HepG2 (cell line): ENCODE results near the gene MSI2. TPM values are rescaled to one million over a fixed set of nuclear protein-coding genes. Genes with fewer than 3 reads are reported as not detected.

Experiments used
- ATAC-seq: fragments of 200-7000 bp; cut with Tn5 transposase; 3 replicates; pipeline ENCODE4 v1.9.1; 2020; ENCODE audit warnings: mild to moderate bottlenecking, moderate library complexity
- BruUV-seq: library from RNA; stranded (reverse); fragments of 400-500 nt; replicated peaks from 2 replicates; lab custom pipeline; 2021; lab: Mats Ljungman, UMichigan
- CTCF ChIA-PET: fragments of 300-600 bp; formaldehyde crosslinking; extraction: SDS; loops from one replicate; lab custom pipeline; 2021; ENCODE audit warnings: low total read pairs, inconsistent platforms, low intra/inter-chr PET ratio; lab: Yijun Ruan, JAX
- POLR2A ChIA-PET: fragments of 350-600 bp; sonication (Branson Sonifier 250); formaldehyde crosslinking; loops from one replicate; lab custom pipeline; 2020; ENCODE audit warnings: antibody characterized with exemption, inconsistent platforms; lab: Yijun Ruan, JAX
- DNase-seq: peaks from one replicate; pipeline ENCODE4 v3.0.0-alpha.2; 2015; ENCODE audit warnings: low spot score
- FAIRE-seq: peaks from 3 replicates; lab custom pipeline; 2011; peaks lifted over from hg19 to GRCh38; lab: Jason Lieb, UNC
- H2AFZ ChIP-seq: one replicate; pipeline ENCODE4 v1.6.1; 2011; ENCODE audit warnings: low read length, inconsistent platforms
- H3K27ac ChIP-seq: fragments of 300-600 bp; 3 replicates; pipeline ENCODE4 v1.8.0; 2011; ENCODE audit warnings: mixed run types, mild to moderate bottlenecking, mixed read lengths, low read length, inconsistent platforms; ENCODE audit not compliant: insufficient read depth; ENCODE audit errors: extremely low read length
- H3K27me3 ChIP-seq, 2 experiments: fragments of 200-600 bp in 1 of 2; 2 replicates in 1 of 2; 3 replicates in 1 of 2; pipeline versions ENCODE4 v1.6.0 to v1.8.0; 2011; ENCODE audit warnings: low read length in 2 of 2, mild to moderate bottlenecking in 2 of 2, moderate library complexity in 2 of 2, inconsistent platforms in 1 of 2; ENCODE audit not compliant: insufficient read depth in 2 of 2, control insufficient read depth in 1 of 2
- H3K36me3 ChIP-seq, 2 experiments: fragments of 200-600 bp in 1 of 2; replicated peaks in 1 of 2; 2 replicates in 1 of 2; 3 replicates in 1 of 2; pipeline versions ENCODE4 v1.5.1 to v1.8.0; 2011; ENCODE audit warnings: low read length in 2 of 2, inconsistent platforms in 1 of 2; ENCODE audit not compliant: insufficient read depth in 2 of 2, control insufficient read depth in 1 of 2
- H3K4me1 ChIP-seq: 2 replicates; pipeline ENCODE4 v1.5.1; 2012; ENCODE audit warnings: low read length, inconsistent platforms; ENCODE audit not compliant: insufficient read depth
- H3K4me2 ChIP-seq: 2 replicates; pipeline ENCODE4 v1.6.0; 2011; ENCODE audit warnings: low read depth, low read length, inconsistent platforms
- H3K4me3 ChIP-seq, 3 experiments: fragments of 200-600 bp in 1 of 3; sonication (generic), shearing (Covaris generic) in 1 of 3; replicated peaks in 1 of 3; 2 replicates each; pipeline ENCODE4 v1.5.1; 2011 to 2016; ENCODE audit warnings: low read length in 3 of 3, inconsistent platforms in 2 of 3, low read depth in 2 of 3, mild to moderate bottlenecking in 2 of 3, control low read depth in 1 of 3, mixed read lengths in 1 of 3; ENCODE audit not compliant: insufficient read depth in 1 of 3
- H3K79me2 ChIP-seq: one replicate; pipeline ENCODE4 v1.6.1; 2011; ENCODE audit warnings: low read length, inconsistent platforms; ENCODE audit not compliant: insufficient read depth
- H3K9ac ChIP-seq: 2 replicates; pipeline ENCODE4 v1.6.0; 2011; ENCODE audit warnings: mild to moderate bottlenecking, low read depth, low read length, inconsistent platforms; ENCODE audit not compliant: insufficient read depth
- H3K9me3 ChIP-seq: 2 replicates; pipeline ENCODE4 v1.5.1; 2012; ENCODE audit warnings: mild to moderate bottlenecking, low read length
- H4K20me1 ChIP-seq: 2 replicates; pipeline ENCODE4 v1.6.0; 2011; ENCODE audit warnings: inconsistent platforms, mild to moderate bottlenecking, low read length, moderate library complexity; ENCODE audit not compliant: insufficient read depth
- ATF1 ChIP-seq: IDR thresholded peaks from 2 replicates; pipeline ENCODE4 v1.6.1; 2016; ENCODE audit warnings: mild to moderate bottlenecking, control low read depth
- ATF7-NPFF ChIP-seq: sonication (generic); formaldehyde crosslinking; IDR thresholded peaks from 2 replicates; pipeline ENCODE4 v1.8.1; 2023; ENCODE audit warnings: mild to moderate bottlenecking, low read depth, missing genetic modification reagents, moderate library complexity
- CBFB ChIP-seq: sonication (generic); formaldehyde crosslinking; IDR thresholded peaks from 2 replicates; pipeline ENCODE4 v1.4.0; 2020; ENCODE audit warnings: missing genetic modification reagents
- CHD4 ChIP-seq: fragments of 200-600 bp; sonication (generic); IDR thresholded peaks from 2 replicates; pipeline ENCODE4 v1.7.0; 2017; ENCODE audit warnings: mild to moderate bottlenecking, low read length, borderline replicate concordance
- CREM ChIP-seq, 2 experiments: sonication (generic) in 1 of 2; formaldehyde crosslinking in 1 of 2; IDR thresholded peaks; 2 replicates each; pipeline versions ENCODE4 v1.4.0 to v1.6.1; 2016 to 2020; ENCODE audit warnings: antibody characterized with exemption in 1 of 2, mild to moderate bottlenecking in 1 of 2, missing genetic modification reagents in 1 of 2
- FOSL2 ChIP-seq: sonication (generic); formaldehyde crosslinking; IDR thresholded peaks from 2 replicates; pipeline ENCODE4 v1.4.0; 2020; ENCODE audit warnings: missing genetic modification reagents
- KDM5A ChIP-seq: fragments of 200-600 bp; sonication (generic); IDR thresholded peaks from 2 replicates; pipeline ENCODE4 v1.7.0; 2018; ENCODE audit warnings: antibody characterized with exemption, mild to moderate bottlenecking, low read length, borderline replicate concordance
- MIXL1 ChIP-seq: IDR thresholded peaks from 2 replicates; pipeline ENCODE4 v1.6.1; 2016
- POGZ ChIP-seq: sonication (generic); formaldehyde crosslinking; IDR thresholded peaks from 2 replicates; pipeline ENCODE4 v1.4.0; 2020; ENCODE audit warnings: mild to moderate bottlenecking, missing genetic modification reagents
- SAP130 ChIP-seq: IDR thresholded peaks from 2 replicates; pipeline ENCODE4 v1.6.1; 2016; ENCODE audit warnings: low read depth
- SATB2 ChIP-seq: sonication (generic); formaldehyde crosslinking; IDR thresholded peaks from 2 replicates; pipeline ENCODE4 v1.5.0; 2020; ENCODE audit warnings: missing genetic modification reagents
- SMC3 ChIP-seq: IDR thresholded peaks from 2 replicates; pipeline ENCODE4 v1.6.1; 2011; ENCODE audit warnings: low read length, improper control_type of control experiment
- STAG1 ChIP-seq: sonication (generic); formaldehyde crosslinking; IDR thresholded peaks from 2 replicates; pipeline ENCODE4 v1.4.0; 2020; ENCODE audit warnings: missing genetic modification reagents
- TCF7 ChIP-seq: sonication (generic); IDR thresholded peaks from 2 replicates; pipeline ENCODE4 v1.6.1; 2016; ENCODE audit warnings: antibody characterized with exemption, low read depth
- TEAD3 ChIP-seq: optimal IDR thresholded peaks from 2 replicates; pipeline ENCODE3; 2016; ENCODE audit warnings: borderline replicate concordance
- ZNF33A ChIP-seq: sonication (generic); formaldehyde crosslinking; IDR thresholded peaks from 2 replicates; pipeline ENCODE4 v1.5.1; 2020; ENCODE audit warnings: missing genetic modification reagents, mild to moderate bottlenecking, moderate library complexity, borderline replicate concordance
- ZNF639 ChIP-seq: conservative IDR thresholded peaks from 2 replicates; pipeline ENCODE4 v1.6.1; 2018; ENCODE audit warnings: missing genetic modification reagents
- WGBS: methylation state at CpG from one replicate; pipeline ENCODE4 v1.1.6; 2017; ENCODE audit warnings: low lambda C conversion rate; 5-methylcytosine and 5-hydroxymethylcytosine counted together
- in situ Hi-C: cut with HindIII; loops from 2 replicates; pipeline ENCODE4 v1.10.0; 2017; ENCODE audit warnings: low pct_unique_long_range_greater_than_20kb; ENCODE audit not compliant: extremely low pct_ligation_motif_present
- intact Hi-C: fragments of 100-400 bp; cut with micrococcal nuclease; formaldehyde crosslinking; loops from one replicate; pipeline ENCODE4 v1.10.0; 2022; ENCODE audit not compliant: unreplicated experiment
- polyA plus RNA-seq, 8 experiments: library from polyadenylated mRNA; depleted of rRNA in 3 of 8; stranded (reverse) in 7 of 8; unstranded in 1 of 8; fragments of >200 nt; fragmentation: Illumina TruSeq in 4 of 8; extraction: Trizol in 4 of 8; gene quantifications; 2 replicates each; pipeline versions ENCODE4 v1.2.1 to v1.2.3, GENCODE V29; 2011 to 2016; ENCODE audit warnings: low read depth in 4 of 8, missing spikeins in 1 of 8, mixed read lengths in 1 of 8; ENCODE audit not compliant: insufficient read depth in 1 of 8
- total RNA-seq, 5 experiments: library from RNA; depleted of rRNA; stranded (reverse); fragments of >200 nt; fragmentation: Illumina TruSeq; extraction: Trizol; gene quantifications; 2 replicates each; pipeline ENCODE4 v1.2.3, GENCODE V29; 2016; ENCODE audit warnings: low read depth in 1 of 5
- TF ChIP-seq, protein P1 (sequence below): IDR thresholded peaks from 2 replicates; pipeline ENCODE4 v1.4.0; 2020; ENCODE audit warnings: mild to moderate bottlenecking, missing genetic modification reagents

The MSI2 gene
- total and polyA plus RNA-seq, 2 of the 13 experiments (the other 11 are each of a cell fraction or from before 2014, with no cell fraction given), result 77.5 to 78.4 TPM

DNA sequence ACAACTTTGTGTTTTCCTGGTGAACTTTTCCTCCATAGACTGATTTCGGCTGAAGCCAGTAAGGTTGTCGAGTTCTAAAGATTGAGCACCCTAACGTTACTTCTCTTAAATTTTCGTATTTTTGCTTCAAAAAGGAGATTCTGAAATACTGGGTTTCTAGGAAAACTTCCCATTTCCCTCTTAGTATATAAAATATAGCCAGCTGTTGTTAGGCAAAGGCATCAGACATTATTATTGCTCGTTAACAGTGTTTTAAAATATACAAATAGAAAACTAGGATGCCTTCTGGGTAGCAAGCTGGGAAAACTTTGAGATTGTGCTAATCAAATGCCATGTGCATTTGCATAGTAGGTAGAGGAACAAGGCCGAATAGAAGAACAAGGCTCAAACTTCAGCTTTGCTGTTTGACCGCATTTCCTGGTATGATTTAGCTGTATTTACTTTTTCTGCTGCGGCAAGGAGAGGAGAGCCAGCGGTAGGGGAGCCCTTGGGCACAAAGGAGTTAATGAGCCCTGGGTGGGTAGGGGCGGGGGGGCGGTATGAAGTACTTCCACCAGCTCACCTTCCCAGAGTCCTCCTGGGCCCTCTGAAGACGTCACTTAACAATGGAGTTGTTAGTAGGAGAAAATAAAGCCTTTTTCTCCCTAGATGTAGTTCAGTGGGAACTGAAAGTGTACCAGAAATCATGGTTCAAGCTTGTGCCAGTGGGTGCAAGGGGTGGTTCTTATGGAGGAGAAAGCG is 151.9 kb downstream of the MSI2 start:
- Histone ChIP-seq H3K27ac (peak overlapping the region; percentile 96), H4K20me1 (no peaks in the 10 kb centered on the region), H3K9ac (peak overlapping the region; percentile 81), H3K79me2 (peaks cover 34% of the 10 kb centered on the region), H3K4me3 (peak overlapping the region; percentile 26 to 57 (median 51)), H3K4me2 (peak overlapping the region; percentile 95), H3K9me3 (no peaks in the 10 kb centered on the region), H3K36me3 (peaks cover 7 to 23% of the 10 kb centered on the region in 2 experiments; a peak in 4 of 5 replicates), H3K4me1 (peaks cover 100% of the 10 kb centered on the region), H2AFZ (no peak overlapping the region), H3K27me3 (no peaks in the 10 kb centered on the region)
- WGBS, result 8% methylated on average over 13 of the region's 13 CpGs
- TSS peak; percentile 69 for BruUV-seq
- intact Hi-C loops (loop anchor here (5.0 to 10.0 kb wide), 2 partner anchors 123 to 166 kb away; no protein-coding TSS in a partner anchor), in situ Hi-C loops (no loop called here)
- ATAC-seq (peak; percentile 27), FAIRE-seq (peak; percentile 57), DNase-seq (peak; percentile 86)
- ChIA-PET CTCF (interaction anchor here (1.4 to 2.3 kb wide), 2 partner anchors 32 to 165 kb away, joined by 4 to 10 read pairs; no protein-coding TSS in a partner anchor), POLR2A (interaction anchor here (0.7 to 3.3 kb wide), 15 partner anchors 11 to 320 kb away, joined by 3 to 24 read pairs (median 5); partner anchors contain the start of gene MSI2)
- TF ChIP-seq FOSL2 (CRISPR knock-in tag) (peak; percentile 33), CREM (IDR thresholded peaks at IDR 0.05) (peak; percentile 55; the same call in 1 of the 2 replicates), CREM (CRISPR knock-in tag; IDR thresholded peaks at IDR 0.05) (no peak), SMC3 (0 out of 2 replicates have a peak, but pooled peaks have one; percentile 2), TCF7 (peak; percentile 22; the same call in 1 of the 2 replicates), MIXL1 (peak; percentile 73), ATF1 (CRISPR knock-in tag) (0 out of 2 replicates have a peak, but pooled peaks have one; percentile 2), POGZ (CRISPR knock-in tag) (peak; percentile 44; the same call in 1 of the 2 replicates), ZNF33A (no peak; the same call in 1 of the 2 replicates), SAP130 (CRISPR knock-in tag) (peak; percentile 36; the same call in 1 of the 2 replicates), SATB2 (CRISPR knock-in tag) (0 out of 2 replicates have a peak, but pooled peaks have one; percentile 6), TEAD3 (CRISPR knock-in tag) (peak; percentile 77), ATF7-NPFF (CRISPR knock-in tag) (0 out of 2 replicates have a peak, but pooled peaks have one; percentile 4), KDM5A (0 out of 2 replicates have a peak, but pooled peaks have one; percentile 23), STAG1 (CRISPR knock-in tag) (0 out of 2 replicates have a peak, but pooled peaks have one; percentile 19), CBFB (CRISPR knock-in tag) (0 out of 2 replicates have a peak, but pooled peaks have one; percentile 66), ZNF639 (peak; percentile 49; the same call in 1 of the 2 replicates), CHD4 (peak; percentile 83; the same call in 1 of the 2 replicates)
- TF ChIP-seq, protein P1, sequence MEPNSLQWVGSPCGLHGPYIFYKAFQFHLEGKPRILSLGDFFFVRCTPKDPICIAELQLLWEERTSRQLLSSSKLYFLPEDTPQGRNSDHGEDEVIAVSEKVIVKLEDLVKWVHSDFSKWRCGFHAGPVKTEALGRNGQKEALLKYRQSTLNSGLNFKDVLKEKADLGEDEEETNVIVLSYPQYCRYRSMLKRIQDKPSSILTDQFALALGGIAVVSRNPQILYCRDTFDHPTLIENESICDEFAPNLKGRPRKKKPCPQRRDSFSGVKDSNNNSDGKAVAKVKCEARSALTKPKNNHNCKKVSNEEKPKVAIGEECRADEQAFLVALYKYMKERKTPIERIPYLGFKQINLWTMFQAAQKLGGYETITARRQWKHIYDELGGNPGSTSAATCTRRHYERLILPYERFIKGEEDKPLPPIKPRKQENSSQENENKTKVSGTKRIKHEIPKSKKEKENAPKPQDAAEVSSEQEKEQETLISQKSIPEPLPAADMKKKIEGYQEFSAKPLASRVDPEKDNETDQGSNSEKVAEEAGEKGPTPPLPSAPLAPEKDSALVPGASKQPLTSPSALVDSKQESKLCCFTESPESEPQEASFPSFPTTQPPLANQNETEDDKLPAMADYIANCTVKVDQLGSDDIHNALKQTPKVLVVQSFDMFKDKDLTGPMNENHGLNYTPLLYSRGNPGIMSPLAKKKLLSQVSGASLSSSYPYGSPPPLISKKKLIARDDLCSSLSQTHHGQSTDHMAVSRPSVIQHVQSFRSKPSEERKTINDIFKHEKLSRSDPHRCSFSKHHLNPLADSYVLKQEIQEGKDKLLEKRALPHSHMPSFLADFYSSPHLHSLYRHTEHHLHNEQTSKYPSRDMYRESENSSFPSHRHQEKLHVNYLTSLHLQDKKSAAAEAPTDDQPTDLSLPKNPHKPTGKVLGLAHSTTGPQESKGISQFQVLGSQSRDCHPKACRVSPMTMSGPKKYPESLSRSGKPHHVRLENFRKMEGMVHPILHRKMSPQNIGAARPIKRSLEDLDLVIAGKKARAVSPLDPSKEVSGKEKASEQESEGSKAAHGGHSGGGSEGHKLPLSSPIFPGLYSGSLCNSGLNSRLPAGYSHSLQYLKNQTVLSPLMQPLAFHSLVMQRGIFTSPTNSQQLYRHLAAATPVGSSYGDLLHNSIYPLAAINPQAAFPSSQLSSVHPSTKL, result peak; percentile 74
